ENCODE measurements around the gene CIRBP.
"Not testable (repeated sequence)": the region's sequence is repeated elsewhere in the genome, so short reads cannot be mapped to it uniquely, and the experiment has no call there.

Gene CIRBP

DNA sequence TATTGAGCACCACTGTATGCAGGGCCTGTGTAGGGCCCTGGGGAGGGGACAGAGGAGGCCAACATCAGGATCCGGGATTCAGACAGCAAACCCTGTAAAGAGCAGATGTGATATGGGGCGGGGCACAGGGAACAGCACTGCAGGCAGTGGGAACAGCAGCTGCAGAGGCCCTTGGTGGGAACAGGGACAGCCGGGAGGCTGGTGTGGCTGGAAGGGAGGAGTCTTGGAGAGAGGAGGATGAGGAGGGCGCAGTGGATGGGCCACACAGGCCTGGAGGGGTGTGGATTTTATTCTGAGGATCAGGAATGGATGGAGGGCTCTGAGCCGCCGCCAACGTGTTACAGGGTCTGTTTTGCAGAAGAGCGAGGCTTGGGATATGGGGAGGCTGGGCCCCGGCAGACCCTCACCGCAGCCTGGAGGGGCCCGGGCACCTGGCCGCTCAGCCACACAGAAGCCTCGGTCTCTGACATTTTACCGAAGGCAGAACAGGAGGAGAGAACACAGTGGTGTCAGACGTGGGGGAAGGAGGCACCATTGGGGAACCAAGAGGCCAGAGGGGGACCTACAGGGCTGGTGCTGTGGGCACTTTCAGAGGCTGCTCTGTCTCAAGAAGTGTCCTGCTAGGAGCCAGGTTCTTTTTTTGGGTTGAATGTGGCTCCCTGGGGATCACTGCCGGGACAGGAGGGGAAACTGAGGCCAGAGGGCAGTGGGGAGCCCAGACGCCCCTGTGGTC, 23.5 kb downstream of the CIRBP start:
- DNase-seq (ENCODE audit: low spot score): no peak

DNA sequence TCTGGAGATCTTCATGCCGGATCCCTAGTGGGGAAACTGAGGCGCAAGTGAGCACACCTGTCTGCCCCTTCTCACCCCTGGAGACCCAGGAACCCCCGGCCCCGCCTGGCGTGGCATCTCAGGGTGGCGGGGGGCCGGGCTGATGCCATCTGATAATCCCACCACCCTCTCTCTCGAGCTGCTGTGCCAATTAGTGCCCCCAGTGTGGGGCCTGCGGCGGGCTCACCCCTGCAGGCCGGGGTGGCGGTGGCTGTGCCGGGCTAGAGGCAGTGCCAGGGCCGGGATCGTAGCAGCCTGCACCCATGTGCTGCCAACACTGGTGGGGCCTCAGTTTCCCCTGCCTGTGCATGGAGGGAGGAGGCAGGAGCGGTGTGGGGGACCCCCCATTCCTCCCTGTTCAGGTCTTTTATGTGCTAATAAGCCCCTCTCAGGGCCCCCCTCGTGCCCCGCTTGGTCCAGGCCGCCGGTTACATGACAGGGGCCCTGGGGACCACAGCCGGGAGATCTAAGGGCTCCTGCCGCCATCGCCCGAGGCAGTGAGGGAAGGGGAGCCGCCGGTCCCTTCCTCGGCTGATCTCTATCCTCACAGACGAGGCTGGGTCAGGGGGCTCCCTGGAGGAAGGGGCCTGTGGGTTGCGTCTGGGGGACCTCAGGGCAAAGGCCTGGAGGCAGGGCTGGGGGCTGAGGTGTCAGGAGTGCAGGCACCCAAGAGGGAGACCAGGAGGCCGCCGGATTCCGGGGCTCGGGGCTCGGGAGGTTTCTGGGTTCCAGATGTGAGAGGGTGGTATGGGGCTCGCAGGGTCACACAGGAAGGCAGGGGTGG, 24.9 kb downstream of the CIRBP start:
- no peak for DNase-seq (ENCODE audit: low spot score)

DNA sequence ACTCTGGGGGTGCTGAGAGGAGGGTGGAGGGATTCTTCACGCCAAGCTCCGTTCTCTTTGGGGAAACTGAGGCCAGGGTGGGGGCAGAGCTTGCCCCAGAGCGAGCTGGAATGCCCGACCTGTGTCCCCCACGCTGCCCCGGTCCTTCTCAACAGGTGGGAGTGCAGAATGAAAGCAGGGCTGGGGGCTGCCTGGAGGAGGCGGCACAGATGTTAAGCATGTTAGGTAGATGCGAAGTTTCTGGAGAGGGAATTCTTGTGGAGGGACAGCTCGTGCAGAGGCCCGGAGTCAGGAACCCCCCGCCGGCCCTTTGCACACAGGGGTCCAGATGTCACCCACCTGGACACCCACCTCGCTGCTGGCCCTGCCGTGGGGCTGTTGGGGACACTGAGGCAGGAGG, 25.6 kb downstream of the CIRBP start:
- no peak for DNase-seq (ENCODE audit: low spot score)

DNA sequence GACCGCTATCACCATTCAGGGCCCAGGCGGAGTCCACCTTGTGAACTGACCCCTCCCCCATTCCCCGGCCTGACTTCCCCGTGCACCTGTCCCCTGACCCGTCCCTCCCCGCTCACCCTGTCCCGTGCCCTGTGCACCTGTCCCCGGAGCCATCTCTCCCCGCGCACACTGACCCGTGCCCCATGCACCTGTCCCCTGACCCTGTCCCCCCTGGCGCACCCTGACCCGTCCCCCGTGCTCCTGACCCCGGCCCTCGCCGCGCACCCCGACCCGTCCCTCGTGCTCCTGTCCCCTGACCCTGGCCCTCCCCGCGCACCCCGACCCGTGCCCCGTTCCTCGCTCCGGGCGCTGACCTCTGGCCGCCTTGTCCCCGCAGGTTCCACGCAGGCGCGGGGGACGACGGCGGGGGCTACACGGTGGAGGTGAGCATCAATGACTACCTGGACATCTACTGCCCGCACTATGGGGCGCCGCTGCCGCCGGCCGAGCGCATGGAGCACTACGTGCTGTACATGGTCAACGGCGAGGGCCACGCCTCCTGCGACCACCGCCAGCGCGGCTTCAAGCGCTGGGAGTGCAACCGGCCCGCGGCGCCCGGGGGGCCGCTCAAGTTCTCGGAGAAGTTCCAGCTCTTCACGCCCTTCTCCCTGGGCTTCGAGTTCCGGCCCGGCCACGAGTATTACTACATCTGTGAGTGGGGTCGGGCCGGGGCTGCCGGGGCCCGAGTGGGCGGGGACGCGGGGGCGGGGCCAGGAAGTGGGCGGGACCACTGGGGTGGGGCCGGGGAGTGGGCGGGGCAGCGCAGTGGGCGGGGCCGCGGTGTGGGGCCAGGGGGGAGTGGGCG, 26.3 kb downstream of the CIRBP start:
- DNase-seq (ENCODE audit: low spot score): no peak

DNA sequence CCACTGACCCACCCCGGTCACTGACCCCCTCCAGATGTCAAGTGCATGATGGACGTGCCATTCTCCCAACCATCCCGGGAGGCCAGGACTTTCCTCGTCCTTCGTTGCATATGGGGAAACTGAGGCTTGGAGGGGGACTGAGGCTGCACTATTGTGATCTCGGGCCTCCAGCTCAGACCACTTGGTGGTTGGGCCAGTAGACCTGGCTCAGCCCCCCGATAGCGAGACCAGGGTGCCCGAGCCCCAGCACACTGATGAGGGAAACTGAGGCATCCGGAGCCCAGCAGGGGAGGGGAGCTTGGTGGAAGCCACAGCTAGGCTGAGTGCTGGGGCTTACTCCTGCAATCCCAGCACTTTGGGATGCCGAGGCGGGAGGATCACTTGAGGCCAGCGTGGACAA, 26.9 kb downstream of the CIRBP start:
- DNase-seq (ENCODE audit: low spot score): no peak

DNA sequence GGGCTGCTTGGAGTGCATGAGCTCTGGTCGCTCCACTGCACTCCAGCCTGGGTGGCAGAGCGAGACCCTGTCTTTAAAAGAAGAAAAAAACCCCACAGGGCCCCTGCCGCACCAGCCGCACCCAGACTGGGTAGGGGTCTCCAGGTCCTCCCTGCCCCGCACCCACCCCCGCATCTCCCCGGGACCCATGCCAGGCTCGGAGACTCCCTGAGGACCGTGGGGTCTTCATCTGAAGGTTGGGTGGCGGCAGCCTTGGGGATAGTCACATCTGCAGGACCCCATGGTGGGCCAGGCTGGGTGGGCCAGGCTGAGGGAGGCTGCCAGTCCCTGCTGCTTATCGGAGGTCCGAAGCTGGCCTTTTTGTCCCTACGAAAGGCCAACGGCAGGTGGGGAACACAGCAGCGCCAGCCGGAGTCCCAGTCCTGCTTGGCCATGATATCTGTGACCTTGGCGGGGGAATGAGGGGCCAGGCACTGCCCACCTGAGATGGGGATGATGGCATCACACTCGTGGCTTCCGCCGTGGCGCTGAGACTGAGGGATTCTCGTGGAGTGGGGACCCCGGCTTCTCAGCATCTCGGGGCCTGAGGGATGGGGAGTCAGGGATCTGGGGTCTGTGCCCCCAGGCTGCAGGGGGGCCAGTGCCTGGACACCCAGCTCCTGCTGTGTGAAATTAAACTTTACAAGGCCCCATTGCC, 27.6 kb downstream of the CIRBP start:
- no peak for DNase-seq (ENCODE audit: low spot score)

DNA sequence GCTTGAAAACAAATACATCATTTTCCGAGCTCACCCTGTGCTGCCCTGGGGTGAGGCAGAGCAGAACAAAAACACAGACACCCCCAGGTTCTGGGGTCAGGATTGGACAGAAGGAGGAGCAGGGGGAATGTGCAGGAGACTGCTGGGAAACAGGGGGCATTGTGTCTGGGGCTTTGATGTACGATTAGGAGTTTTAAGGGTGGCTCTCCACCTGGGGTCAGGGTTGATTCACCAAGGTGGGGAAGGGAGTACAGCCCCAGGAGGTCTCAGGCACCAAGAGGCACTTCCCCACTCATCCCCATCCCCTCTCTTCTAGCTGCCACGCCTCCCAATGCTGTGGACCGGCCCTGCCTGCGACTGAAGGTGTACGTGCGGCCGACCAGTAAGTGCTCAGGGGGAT, 29.1 kb downstream of the CIRBP start:
- DNase-seq (ENCODE audit: low spot score): no peak

DNA sequence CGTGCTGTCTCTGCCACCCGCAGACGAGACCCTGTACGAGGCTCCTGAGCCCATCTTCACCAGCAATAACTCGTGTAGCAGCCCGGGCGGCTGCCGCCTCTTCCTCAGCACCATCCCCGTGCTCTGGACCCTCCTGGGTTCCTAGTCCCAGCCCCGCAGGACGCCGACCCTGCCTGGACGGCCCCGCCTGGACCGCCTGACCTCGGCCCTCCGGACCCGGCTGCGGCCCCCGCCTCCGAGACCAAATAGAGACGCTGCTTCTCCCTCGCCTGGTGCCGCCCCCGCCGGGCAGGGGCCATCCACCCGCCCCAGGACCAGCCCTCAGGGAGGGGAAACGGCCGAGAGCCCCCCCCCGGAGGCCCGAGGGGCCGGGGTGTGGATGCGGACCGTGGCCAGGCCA, 30.7 kb downstream of the CIRBP start:
- DNase-seq (ENCODE audit: low spot score): no peak

DNA sequence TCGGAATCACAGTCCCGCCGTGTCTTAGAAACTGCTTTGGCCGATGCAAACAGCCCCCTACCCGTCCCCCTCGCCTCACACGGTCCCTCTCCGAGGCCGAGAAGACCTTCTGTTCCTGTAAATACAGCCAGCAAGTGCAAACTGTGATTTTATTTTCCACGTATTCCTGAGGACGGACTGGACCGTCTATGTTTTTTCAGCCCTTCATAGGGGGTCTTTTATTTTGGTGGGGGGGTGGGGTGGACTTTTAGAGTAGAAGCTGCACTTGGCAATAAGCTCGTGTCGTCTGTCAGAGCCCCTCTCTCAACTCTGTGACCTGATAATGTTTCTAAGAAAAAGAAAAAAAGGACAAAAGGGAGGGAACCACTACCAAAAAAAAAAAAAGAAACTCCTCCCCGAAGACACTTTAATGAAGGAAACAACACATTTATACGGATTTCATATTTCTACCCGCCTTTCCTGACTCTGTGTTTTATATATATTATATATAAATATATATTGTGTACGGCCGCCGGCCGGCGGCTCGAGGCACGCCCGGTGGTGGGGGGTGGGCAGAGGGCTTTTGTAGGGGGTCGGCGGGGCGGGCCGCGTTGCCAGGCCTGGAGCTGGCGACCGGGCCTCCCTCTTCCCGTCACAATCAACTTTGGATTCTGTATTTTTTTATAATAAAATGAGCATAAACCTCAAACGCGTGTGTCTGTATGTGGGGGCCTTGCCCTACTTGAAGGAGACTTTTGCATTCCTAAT, 31.8 kb downstream of the CIRBP start:
- DNase-seq (ENCODE audit: low spot score): no peak

DNA sequence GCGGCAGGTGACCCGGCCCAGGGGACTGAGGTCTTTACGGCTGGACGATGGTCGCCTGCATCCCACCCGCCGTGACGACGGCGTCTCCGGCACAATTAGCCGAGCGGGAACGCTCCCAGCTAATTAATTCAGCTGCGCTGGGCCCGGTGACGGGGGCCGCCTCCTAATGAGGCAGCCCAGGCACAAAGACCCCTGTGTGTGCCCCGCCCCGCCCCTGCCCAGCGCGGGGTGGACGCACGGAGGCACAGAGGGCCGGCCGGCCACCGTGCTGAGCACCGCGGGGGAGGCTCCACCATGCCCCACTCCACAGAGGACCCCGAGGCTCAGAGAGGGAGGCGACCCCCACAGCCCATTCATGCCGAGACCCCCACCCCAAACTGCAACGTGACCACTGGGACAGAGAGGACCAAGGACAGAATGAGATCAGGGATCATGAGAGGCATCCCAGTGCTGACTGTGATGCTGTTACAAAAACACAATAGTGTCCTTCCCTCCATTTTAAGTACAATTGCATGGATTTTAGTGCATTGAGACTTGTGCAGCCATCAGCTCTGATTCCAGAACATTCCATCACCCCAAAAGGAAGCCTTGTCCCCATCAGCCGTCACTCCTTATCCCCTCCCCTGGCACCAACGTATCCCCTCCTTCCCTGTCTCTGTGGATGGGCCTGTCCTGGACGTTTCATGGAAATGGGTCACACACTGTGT, 33.6 kb downstream of the CIRBP start:
- DNase-seq (ENCODE audit: low spot score): no peak

DNA sequence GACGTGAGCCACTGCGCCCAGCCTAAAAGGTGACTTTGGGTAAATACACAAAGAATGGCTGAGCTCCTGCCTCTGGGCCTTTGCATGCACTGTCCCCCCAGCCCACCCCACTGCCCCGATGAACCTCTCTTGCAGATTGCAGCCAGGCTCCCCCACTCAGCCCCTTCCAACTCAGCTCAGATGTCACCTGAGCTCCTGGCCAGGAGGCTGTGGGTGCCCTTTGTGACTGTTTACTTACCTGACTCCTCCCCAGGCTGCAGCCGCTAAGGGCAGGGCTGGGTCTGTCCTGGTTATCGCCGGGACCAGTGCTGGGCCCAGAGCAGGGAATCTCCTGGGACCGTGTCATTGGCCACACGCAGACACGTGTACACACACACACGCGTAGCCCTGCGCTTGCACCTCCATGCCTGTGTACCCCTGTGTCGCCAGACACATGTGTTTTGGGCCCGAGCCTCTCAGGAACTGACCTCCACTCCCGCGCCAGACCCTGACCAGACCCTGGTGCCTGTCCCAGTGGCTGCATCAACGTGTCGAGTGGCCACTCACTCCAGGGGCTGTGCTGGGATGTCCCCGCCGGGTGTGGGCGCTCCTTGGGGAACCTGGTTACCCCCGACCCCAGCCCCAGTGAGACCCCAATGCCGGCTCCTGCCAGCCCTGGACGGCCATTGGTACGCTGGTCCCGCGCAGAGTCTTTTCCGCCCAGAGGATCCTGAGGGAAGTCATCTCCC, 35.2 kb downstream of the CIRBP start:
- no peak for DNase-seq (ENCODE audit: low spot score)

DNA sequence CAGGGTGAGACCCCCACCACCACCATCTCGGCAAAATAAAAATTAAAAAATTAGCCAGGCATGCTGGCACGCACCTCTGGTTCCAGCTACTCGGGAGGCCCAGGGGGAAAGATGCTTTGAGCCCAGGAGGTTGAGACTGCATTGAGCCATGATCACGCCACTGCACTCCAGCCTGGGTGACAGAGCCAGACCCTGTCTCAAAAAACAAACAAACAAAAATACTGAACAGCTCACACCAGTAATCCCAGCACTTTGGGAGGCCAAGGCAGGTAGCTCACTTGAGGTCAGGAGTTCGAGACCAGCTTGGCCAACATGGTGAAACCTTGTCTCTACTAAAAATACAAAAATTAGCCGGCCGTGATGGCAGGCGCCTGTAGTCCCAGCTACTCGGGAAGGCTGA, 36.2 kb downstream of the CIRBP start:
- not testable (repeated sequence) for DNase-seq (ENCODE audit: low spot score)

DNA sequence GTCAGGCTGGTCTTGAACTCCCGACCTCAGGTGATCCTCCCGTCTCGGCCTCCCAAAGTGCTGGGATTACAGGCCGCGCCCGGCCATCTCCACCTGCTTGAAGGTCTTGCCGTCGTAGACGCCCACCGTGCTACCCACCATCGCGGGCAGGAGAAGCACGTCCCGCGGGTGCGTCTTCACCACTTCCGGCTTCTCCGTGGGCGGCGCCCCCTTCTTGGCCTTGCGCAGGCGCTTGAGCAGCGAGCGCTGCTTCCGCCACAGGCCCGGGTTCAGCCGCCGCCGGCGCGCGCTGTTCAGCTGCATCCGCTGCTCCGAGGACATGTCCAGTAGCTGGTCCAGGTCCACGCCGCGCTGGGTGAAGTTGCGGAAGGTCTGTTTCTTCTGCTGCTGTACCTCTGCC, 38.2 kb downstream of the CIRBP start:
- no peak for DNase-seq (ENCODE audit: low spot score)

DNA sequence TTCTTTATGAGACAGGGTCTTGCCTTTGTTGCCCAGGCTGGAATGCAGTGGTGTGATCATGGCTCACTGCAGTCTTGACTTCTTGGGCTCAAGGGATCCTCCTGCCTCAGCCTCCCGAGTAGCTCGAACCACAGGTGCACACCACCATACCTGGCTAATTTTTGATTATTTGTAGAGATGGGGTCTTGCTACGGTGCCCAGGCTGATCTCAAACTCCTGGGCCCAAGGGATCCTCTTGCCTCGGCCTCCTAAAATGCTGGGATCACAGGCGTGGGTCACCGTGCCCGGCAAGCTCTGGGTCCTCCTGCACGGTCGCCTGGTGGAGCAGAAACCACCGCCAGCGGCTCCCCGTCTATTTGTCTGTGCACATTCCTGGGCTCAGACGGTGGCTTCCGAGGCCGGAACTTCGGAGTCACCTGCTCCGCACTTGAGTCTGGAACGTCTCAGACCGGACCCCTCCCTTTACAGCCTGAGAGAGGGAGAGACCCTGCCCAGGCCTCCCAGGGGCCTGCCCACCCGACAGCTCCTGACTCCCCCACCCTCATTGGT, 38.7 kb downstream of the CIRBP start:
- DNase-seq (ENCODE audit: low spot score): no peak

DNA sequence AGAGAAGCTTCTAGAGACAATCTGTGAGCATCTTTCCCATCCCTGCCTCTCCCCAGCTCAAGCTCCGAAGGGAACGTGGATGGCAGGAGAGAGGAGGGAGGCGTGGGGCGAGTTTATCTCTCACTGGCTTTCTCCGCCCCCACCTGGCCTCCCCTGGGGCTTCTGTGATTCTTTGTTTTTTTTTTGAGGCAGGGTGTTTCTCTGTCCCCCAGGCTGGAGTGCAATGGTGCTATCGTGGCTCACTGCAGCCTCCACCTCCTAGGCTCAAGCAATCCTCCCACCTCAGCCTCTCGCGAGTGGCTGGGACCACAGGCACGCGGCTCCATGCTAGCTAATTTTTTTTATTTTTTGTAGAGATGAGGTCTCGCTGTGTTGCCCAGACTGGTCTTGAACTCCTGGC, 39.6 kb downstream of the CIRBP start:
- DNase-seq (ENCODE audit: low spot score): no peak

DNA sequence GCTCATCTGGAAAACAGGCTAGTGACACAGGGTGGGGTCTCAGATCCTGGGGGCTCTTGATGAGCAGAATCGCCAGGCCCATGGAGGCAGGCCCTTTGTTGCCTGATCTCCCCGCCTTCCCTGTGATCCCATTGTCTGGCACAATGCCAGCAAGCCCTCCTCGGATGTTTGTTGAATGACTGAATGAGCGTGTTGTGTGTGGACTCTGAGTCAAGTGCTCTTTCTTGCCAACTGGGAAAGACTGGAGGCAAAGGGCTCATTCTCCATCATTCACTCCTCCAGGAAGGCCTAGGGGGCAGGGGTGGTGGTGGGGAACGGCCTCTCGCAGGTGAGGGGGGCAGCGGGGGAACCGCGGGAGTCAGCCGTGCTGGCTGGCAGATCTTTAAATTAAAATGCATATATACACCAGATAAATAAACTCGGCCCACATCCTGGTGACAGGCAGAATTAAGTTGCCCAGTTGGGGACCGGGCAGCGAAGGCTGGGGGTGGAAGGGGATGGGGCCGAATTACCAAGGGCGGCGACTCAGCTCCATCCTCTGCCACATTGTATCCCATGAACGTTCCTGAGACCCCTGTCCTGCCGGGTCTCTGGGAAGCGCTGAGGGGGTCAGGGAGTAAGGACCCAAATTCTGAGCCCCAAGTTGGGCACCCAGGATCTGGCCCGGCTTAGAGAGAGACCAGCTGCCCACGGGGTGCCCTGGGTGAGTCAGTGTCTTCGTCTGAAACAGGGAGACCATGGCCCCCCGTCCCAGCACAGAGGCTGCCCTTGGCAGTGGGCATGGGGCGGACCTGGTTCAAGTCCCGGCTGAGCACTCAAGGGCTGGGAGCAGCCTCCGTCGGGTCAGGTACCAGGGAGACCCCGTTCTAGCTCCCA, 41.1 kb downstream of the CIRBP start:
- no peak for DNase-seq (ENCODE audit: low spot score)

DNA sequence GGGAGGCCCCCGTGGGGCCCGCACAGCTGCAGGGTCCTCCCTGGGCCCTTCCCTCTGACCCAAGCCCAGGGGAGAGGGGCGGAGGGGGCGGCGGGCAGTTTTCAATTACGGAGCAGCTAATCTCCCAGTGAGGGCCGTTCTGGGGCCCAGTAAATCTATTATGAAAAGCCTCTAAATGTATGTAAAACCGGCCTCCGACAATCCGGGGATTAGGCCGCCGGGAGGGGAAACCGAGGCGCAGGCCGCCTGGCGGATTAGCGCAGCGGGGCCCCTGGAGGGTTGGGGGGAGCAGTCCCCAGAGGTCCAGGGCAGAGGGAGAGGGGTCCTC, 41.7 kb downstream of the CIRBP start:
- no peak for DNase-seq (ENCODE audit: low spot score)

DNA sequence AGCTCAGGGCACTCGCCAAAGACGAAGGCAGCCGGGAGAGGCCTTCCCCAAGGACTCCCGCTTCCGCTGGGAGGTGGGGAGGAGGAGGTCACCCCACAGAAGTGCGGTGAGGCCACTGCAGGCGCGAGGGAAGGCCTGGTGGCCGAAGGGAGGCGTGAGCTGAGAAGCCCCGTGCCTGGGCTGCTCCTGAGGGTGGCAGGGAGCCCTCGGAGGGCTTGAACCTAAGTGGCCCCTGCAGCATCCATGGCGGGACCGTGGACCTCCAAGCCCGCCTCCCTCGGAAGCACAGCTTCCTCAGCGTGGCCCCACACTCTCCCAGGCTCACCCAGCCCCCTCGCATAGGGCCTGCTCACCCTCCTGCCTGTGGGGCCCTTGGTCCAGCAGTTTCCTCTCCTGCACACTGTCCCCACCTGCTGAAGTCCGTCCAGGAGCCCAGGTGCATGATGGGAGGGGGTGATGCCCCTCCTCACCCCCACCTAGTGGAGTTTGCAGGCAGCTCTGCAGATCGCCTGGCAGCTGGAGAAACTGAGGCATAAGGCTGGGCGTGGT, 42.5 kb downstream of the CIRBP start:
- no peak for DNase-seq (ENCODE audit: low spot score)
